A549 (cell line): ENCODE data around the gene WNT7A. TPM values are rescaled to one million over a fixed set of nuclear protein-coding genes. Genes with fewer than 3 reads are reported as not detected.

Source experiments
- ATAC-seq, 2 experiments: fragments of 200-7000 bp in 1 of 2; fragments of >200 bp in 1 of 2; cut with Nextera tagmentation in 1 of 2; cut with Tn5 transposase in 1 of 2; 3 replicates each; pipeline versions ENCODE4 v1.8.0 to v1.9.1; 2018 to 2020; ENCODE audit warnings: mild to moderate bottlenecking in 1 of 2, moderate library complexity in 1 of 2
- CTCF ChIA-PET: fragments of 300-600 bp; sonication (Branson Sonifier 250); formaldehyde crosslinking; extraction: SDS; loops from one replicate; lab custom pipeline; 2021; ENCODE audit warnings: antibody characterized with exemption, inconsistent platforms; lab: Yijun Ruan, JAX
- POLR2A ChIA-PET: fragments of 350-600 bp; formaldehyde crosslinking; extraction: SDS; loops from one replicate; lab custom pipeline; 2021; ENCODE audit warnings: antibody characterized with exemption, inconsistent platforms; lab: Yijun Ruan, JAX
- DNase-seq, 2 experiments: peaks; one replicate each; pipeline versions ENCODE4 v3.0.0 to v3.0.0-alpha.2; 2011 to 2016; ENCODE audit warnings: low read depth in 1 of 2, low spot score in 1 of 2
- FAIRE-seq: peaks from 2 replicates; lab custom pipeline; 2011; peaks lifted over from hg19 to GRCh38; lab: Jason Lieb, UNC
- H3K27ac ChIP-seq, 2 experiments: fragments of >200 bp; sonication (Bioruptor Twin); formaldehyde crosslinking; 3 replicates each; pipeline ENCODE4 v1.5.1; 2016 to 2017
- H3K4me1 ChIP-seq: fragments of >200 bp; sonication (Bioruptor Twin); formaldehyde crosslinking; 3 replicates; pipeline ENCODE4 v1.6.1; 2016
- H3K4me2 ChIP-seq: fragments of >200 bp; sonication (Bioruptor Twin); formaldehyde crosslinking; 3 replicates; pipeline ENCODE4 v1.6.1; 2016
- H3K4me3 ChIP-seq: fragments of >200 bp; sonication (Bioruptor Twin); formaldehyde crosslinking; 3 replicates; pipeline ENCODE4 v1.5.1; 2016
- H3K9me3 ChIP-seq: fragments of >200 bp; sonication (Bioruptor Twin); formaldehyde crosslinking; 3 replicates; pipeline ENCODE4 v1.6.1; 2016
- BHLHE40 ChIP-seq: IDR thresholded peaks from 2 replicates; pipeline ENCODE4 v1.6.1; 2012; ENCODE audit warnings: low read depth, low read length, inconsistent platforms
- CHD4 ChIP-seq: fragments of 200-600 bp; sonication (generic); IDR thresholded peaks from 2 replicates; pipeline ENCODE4 v1.6.1; 2016; ENCODE audit warnings: antibody characterized with exemption, mild to moderate bottlenecking, borderline replicate concordance
- EHF ChIP-seq: fragments of 250-450 bp; sonication (Bioruptor Pico); IDR thresholded peaks from 2 replicates; pipeline ENCODE4 v1.5.0; 2020; ENCODE audit warnings: mild to moderate bottlenecking
- ELK1 ChIP-seq: fragments of 150-350 bp; IDR thresholded peaks from 2 replicates; pipeline ENCODE4 v1.6.1; 2014; ENCODE audit warnings: low read depth, mild to moderate bottlenecking, low read length
- EP300 ChIP-seq, 2 experiments: fragments of >200 bp; sonication (Bioruptor Twin); formaldehyde crosslinking; IDR thresholded peaks; 2 replicates in 1 of 2; 3 replicates in 1 of 2; pipeline ENCODE4 v1.6.1; 2016 to 2017
- ESRRA ChIP-seq: fragments of 150-350 bp; IDR thresholded peaks from 2 replicates; pipeline ENCODE4 v1.6.1; 2014; ENCODE audit warnings: mild to moderate bottlenecking, low read length, borderline replicate concordance
- FOSB ChIP-seq: fragments of 250-450 bp; sonication (Bioruptor Pico); IDR thresholded peaks from 2 replicates; pipeline ENCODE4 v1.5.0; 2020; ENCODE audit warnings: mild to moderate bottlenecking, moderate library complexity
- HOXB5 ChIP-seq: fragments of 250-450 bp; sonication (Bioruptor Pico); IDR thresholded peaks from 2 replicates; pipeline ENCODE4 v1.5.0; 2020; ENCODE audit warnings: mild to moderate bottlenecking, moderate library complexity
- JUN ChIP-seq, 2 experiments: fragments of >200 bp; sonication (Bioruptor Twin); formaldehyde crosslinking; IDR thresholded peaks; 2 replicates in 1 of 2; 3 replicates in 1 of 2; pipeline ENCODE4 v1.6.1; 2016 to 2017
- KDM5A ChIP-seq: fragments of 200-600 bp; sonication (generic); IDR thresholded peaks from 2 replicates; pipeline ENCODE4 v1.6.1; 2016; ENCODE audit warnings: antibody characterized with exemption, mild to moderate bottlenecking
- MAFK ChIP-seq: fragments of 450-650 bp; IDR thresholded peaks from 2 replicates; pipeline ENCODE4 v1.6.1; 2014; ENCODE audit not compliant: partially characterized antibody
- MYC ChIP-seq: IDR thresholded peaks from 2 replicates; pipeline ENCODE4 v1.6.1; 2012; ENCODE audit warnings: mild to moderate bottlenecking, inconsistent platforms, low read length, improper control_type of control experiment, borderline replicate concordance
- NR3C1 ChIP-seq: fragments of >200 bp; sonication (Bioruptor Twin); formaldehyde crosslinking; IDR thresholded peaks from 3 replicates; pipeline ENCODE4 v1.6.1; 2017
- PBX3 ChIP-seq: IDR thresholded peaks from 2 replicates; pipeline ENCODE4 v1.6.1; 2012
- POLR2A ChIP-seq: IDR thresholded peaks from 2 replicates; pipeline ENCODE4 v1.6.1; 2012; ENCODE audit warnings: mild to moderate bottlenecking, low read length
- RARB ChIP-seq: fragments of 250-450 bp; sonication (Bioruptor Pico); IDR thresholded peaks from 2 replicates; pipeline ENCODE4 v1.8.0; 2021; ENCODE audit warnings: mild to moderate bottlenecking, moderate library complexity
- RCOR1 ChIP-seq: fragments of 150-350 bp; IDR thresholded peaks from 2 replicates; pipeline ENCODE4 v1.6.1; 2014; ENCODE audit warnings: antibody characterized with exemption, low read length, low read depth
- RFX5 ChIP-seq: fragments of 450-650 bp; IDR thresholded peaks from 2 replicates; pipeline ENCODE4 v1.7.1; 2014; ENCODE audit warnings: antibody characterized with exemption, mild to moderate bottlenecking, moderate library complexity
- RNF2 ChIP-seq: fragments of 200-600 bp; sonication (generic); IDR thresholded peaks from 2 replicates; pipeline ENCODE4 v1.6.1; 2016; ENCODE audit warnings: low read depth, mild to moderate bottlenecking, antibody characterized with exemption, moderate library complexity, borderline replicate concordance
- TFCP2L1 ChIP-seq: fragments of 250-450 bp; sonication (Bioruptor Pico); IDR thresholded peaks from 2 replicates; pipeline ENCODE4 v1.5.0; 2021; ENCODE audit warnings: mild to moderate bottlenecking
- TP53 ChIP-seq: fragments of 250-450 bp; sonication (Bioruptor Pico); IDR thresholded peaks from 2 replicates; pipeline ENCODE4 v1.5.0; 2021; ENCODE audit warnings: mild to moderate bottlenecking, moderate library complexity
- USF2 ChIP-seq: fragments of 450-650 bp; IDR thresholded peaks from 2 replicates; pipeline ENCODE4 v1.6.1; 2014; ENCODE audit warnings: antibody characterized with exemption
- ZNF302 ChIP-seq: fragments of 250-450 bp; sonication (Bioruptor Pico); IDR thresholded peaks from 2 replicates; pipeline ENCODE4 v1.9.0; 2021; ENCODE audit warnings: inconsistent platforms, mild to moderate bottlenecking, moderate library complexity
- WGBS: methylation state at CpG from one replicate; pipeline ENCODE4 v1.1.6; 2017; ENCODE audit errors: missing lambda C conversion rate; 5-methylcytosine and 5-hydroxymethylcytosine counted together
- polyA plus RNA-seq, 4 experiments: library from polyadenylated mRNA; depleted of rRNA in 3 of 4; stranded (reverse); fragments of >200 nt; fragmentation: RNase III in 1 of 4; extraction: RNeasy Plus Mini Kit Qiagen cat#74134 plus additional on column Dnase treatment in 1 of 4; gene quantifications; 2 replicates in 3 of 4; 3 replicates in 1 of 4; pipeline ENCODE4 v1.2.3, GENCODE V29; 2011 to 2017

WNT7A gene
- polyA plus RNA-seq, 2 of the 4 experiments (the other 2 are of a cell fraction), result 0.03 TPM

- Histone ChIP-seq H3K4me1 (no peaks in the 10 kb centered on the region), H3K4me3 (no peak overlapping the region), H3K27ac (no peak overlapping the region), H3K9me3 (peaks cover 19% of the 10 kb centered on the region), H3K4me2 (no peak overlapping the region)
- no peak for ATAC-seq
- DNase-seq, result no peak
- FAIRE-seq, result no peak
- 49% methylated on average over 8 of the region's 8 CpGs for WGBS
- CTCF ChIA-PET, result no interaction called here
- TF ChIP-seq EHF (CRISPR knock-in tag) (no peak), ZNF302 (CRISPR knock-in tag) (no peak), KDM5A (no peak), FOSB (CRISPR knock-in tag) (no peak), MAFK (no peak), CHD4 (no peak), POLR2A (no peak), ELK1 (no peak), RNF2 (no peak), NR3C1 (no peak), ESRRA (no peak)
- POLR2A ChIA-PET, result no interaction called here
Observed at GRCh38 chr3:13808550-13808949, 71.3 kb downstream of the WNT7A start.

- TF ChIP-seq HOXB5 (no peak), EP300 (IDR thresholded peaks at IDR 0.05) (no peak), RARB (CRISPR knock-in tag) (no peak), MYC (no peak), POLR2A (no peak), RCOR1 (no peak)
- Histone ChIP-seq H3K27ac (no peak overlapping the region), H3K4me2 (no peak overlapping the region), H3K9me3 (no peaks in the 10 kb centered on the region), H3K4me1 (no peaks in the 10 kb centered on the region), H3K4me3 (no peak overlapping the region)
- ChIA-PET CTCF (interaction anchor here (0.5 to 1.4 kb wide), 5 partner anchors 8 to 225 kb away, joined by 3 to 6 read pairs (median 3); no protein-coding TSS in a partner anchor), POLR2A (no interaction called here)
- WGBS, result 32% methylated on average over 14 of the region's 15 CpGs
- ATAC-seq, result no peak
- FAIRE-seq, result no peak
- no peak for DNase-seq
Observed at GRCh38 chr3:13801361-13802204, 78.3 kb downstream of the WNT7A start.

- no peak overlapping the region for H3K4me3 ChIP-seq
- H3K4me1 ChIP-seq, result no peaks in the 10 kb centered on the region
- WGBS, result 61% methylated on average over 6 of the region's 6 CpGs
- TF ChIP-seq USF2 (no peak), TFCP2L1 (no peak), PBX3 (no peak), BHLHE40 (no peak), FOSB (CRISPR knock-in tag) (no peak), EP300 (IDR thresholded peaks at IDR 0.05) (no peak), TP53 (no peak), RFX5 (no peak), JUN (IDR thresholded peaks at IDR 0.05) (no peak)
- ATAC-seq (no peak), DNase-seq (no peak), FAIRE-seq (no peak)
- POLR2A ChIA-PET, result no interaction called here
- CTCF ChIA-PET, result interaction anchor here (0.8 to 1.0 kb wide), 2 partner anchors 143 to 416 kb away, joined by 3 read pairs; no protein-coding TSS in a partner anchor
- no peak overlapping the region for H3K27ac ChIP-seq
- H3K9me3 ChIP-seq, result no peaks in the 10 kb centered on the region
- no peak overlapping the region for H3K4me2 ChIP-seq
Observed at GRCh38 chr3:13800064-13800463, 79.8 kb downstream of the WNT7A start.
